ENCODE measurements around the gene CHAC1.
"Not testable (repeated sequence)": the region's sequence is repeated elsewhere in the genome, so short reads cannot be mapped to it uniquely, and the experiment has no call there.

Gene CHAC1

DNA sequence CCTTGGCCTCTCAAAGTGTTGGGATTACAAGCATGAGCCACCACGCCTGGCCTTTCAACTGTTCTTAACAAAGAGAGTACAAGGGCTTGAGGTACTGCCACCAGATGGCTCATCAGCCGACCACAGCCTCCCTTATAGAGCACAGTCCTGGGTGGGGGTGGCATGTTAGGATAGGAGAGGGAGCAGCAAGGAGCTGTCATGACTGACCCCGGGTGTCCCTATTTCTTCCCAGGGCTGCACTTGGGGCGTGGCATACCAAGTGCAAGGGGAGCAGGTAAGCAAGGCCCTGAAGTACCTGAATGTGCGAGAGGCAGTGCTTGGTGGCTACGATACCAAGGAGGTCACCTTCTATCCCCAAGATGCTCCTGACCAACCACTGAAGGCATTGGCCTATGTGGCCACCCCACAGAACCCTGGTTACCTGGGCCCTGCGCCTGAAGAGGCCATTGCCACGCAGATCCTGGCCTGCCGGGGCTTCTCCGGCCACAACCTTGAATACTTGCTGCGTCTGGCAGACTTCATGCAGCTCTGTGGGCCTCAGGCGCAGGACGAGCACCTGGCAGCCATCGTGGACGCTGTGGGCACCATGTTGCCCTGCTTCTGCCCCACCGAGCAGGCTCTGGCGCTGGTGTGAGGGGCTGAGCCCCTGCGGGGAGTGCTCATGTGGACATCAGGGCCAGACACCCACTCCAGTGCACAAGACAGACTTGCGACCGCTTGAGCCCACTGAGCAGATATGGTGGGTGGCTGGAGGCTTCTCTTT lies 2.1 kb downstream of the CHAC1 start:
- in situ Hi-C loops (cut with MboI; ENCODE audit: low sequenced_read_pairs): no loop called here

DNA sequence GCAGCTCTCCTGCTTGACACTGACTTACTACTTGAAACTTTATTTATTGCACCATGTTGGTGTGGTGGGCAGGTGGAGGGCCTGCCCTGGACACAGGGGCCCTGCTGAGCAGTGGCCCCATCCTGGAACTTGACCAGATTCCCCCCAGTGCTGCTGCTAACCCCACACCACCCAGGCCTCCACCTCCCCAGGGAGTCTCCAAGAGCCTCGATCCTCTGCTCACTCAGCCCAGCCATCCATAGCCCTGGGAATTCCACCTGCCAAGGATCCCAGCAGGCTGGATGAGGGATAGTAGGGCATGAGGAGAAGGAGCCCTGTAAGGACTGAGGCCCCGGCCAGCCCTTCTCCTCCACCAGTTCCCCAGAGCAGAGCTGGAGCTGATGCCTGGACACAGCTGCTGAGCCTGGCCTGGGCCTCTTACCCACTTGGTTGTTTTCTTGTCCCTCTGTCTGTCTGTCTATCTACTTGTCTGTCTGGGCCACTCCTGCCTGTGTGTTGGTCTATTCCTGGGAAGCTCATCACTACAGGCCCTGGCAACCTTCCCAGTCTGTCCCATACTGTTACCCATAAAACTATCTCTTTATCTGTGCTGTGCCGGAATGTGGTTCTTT lies 2.8 kb downstream of the CHAC1 start:
- in situ Hi-C loops (cut with MboI; ENCODE audit: low sequenced_read_pairs): no loop called here

DNA sequence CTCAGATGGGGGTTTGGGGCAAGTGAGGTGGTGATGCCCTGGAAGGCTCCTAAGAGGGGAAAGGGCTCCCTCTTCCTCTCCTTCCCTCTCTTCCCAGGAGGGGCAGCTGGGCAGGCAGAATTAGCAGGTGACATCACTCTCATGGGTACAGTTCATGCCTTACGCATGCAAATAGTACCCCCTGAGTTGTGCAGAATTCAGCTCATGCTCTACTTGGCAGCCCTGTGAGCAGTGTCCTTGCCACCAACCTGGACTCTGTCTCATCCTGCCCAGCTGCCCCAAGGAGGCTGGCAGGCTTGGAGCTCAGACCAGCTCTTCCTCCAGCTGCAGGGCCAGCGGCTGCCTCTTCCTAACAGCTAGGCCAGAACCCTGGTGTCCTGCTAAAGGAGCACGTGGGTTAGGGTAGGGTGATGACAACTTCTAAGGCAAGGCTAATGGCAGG lies 3.3 kb downstream of the CHAC1 start:
- in situ Hi-C loops (cut with MboI; ENCODE audit: low sequenced_read_pairs): no loop called here

DNA sequence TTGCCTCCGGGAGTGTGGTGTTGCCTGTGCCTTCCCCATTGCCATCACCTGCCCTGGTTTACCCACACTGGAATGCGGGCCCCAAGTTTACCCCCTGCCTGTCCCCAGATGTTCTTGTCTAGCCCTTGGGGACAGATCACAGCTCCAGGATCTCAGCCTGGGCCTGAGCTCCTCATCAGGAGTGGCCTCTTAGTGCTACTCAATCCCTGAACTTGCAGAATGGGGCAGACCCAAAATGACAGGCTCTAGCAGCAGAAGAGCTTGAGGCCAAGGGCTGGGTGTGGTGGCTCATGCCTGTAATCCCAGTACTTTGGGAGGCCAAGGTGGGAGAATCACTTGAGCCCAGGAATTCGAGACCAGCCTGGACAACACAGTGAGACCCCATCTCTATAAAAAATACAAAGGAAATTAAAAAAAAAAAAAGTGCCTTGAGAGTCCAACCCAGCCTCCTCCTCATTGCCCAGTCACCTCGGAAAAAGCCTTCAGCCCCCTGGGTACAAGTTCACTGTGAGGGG lies 3.8 kb downstream of the CHAC1 start:
- in situ Hi-C loops (cut with MboI; ENCODE audit: low sequenced_read_pairs): no loop called here

DNA sequence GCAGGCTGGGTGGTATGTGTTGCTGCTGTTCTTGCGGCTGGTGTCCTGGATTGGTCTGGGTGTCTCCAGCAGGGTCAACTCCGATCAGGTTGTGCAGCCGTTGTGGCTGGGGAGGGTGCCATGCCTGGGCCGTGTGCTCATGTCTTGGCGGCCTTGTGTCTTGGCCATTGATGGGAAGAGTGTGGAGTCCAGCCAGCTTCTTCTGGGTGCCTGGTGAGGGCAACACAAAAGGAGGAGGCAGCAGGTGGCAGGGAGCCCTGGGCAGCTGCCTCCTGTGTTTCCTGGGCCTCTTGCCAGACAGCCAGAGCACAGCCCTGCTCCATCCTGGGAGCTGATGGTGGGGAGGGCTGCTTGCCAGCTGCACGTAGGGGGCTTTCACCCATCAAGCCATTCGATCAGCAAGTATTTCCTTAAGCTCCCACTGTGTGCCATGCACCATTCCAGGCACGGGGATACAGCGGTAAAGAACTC lies 4.3 kb downstream of the CHAC1 start:
- in situ Hi-C loops (cut with MboI; ENCODE audit: low sequenced_read_pairs): no loop called here

DNA sequence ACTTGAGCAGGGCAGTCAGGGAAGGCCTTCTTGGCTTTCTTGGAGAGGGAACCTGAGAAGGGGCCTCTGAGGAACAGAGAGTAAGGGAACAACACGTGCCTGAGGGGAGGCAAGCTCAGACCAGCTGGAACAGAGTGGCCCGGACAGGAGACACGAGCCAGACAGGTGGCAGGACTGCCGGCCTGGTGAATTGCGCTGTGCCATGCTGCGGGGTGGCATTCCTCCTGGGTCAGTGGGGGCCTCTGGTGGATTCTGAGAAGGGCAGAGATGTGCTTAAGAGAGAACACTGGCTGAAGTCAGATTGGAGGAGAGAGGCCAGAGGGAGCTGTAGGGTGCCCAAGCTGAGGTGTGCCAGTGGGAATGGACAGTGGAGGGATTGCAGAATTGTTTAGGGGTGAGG lies 4.9 kb downstream of the CHAC1 start:
- in situ Hi-C loops (cut with MboI; ENCODE audit: low sequenced_read_pairs): no loop called here

DNA sequence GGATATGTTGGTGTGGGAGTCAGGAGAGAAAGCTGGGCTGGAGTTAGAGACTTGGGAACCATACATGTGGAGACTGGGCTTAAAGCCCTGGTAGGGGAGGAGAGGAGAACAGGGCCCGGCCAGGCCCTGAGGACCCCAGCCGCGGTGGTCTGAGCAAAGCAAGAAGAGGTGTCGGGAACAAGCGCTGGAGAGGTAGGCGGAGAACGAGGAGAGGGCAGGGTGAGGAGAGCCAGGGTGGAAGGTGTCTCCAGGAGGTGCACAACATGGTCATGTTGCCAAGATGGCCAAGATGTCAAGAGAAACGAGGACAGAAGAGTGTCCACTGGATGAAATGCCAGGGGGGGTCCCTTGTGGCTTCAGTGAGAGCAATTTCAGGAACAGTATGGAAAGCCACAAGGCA lies 5.5 kb downstream of the CHAC1 start:
- in situ Hi-C loops (cut with MboI; ENCODE audit: low sequenced_read_pairs): no loop called here

DNA sequence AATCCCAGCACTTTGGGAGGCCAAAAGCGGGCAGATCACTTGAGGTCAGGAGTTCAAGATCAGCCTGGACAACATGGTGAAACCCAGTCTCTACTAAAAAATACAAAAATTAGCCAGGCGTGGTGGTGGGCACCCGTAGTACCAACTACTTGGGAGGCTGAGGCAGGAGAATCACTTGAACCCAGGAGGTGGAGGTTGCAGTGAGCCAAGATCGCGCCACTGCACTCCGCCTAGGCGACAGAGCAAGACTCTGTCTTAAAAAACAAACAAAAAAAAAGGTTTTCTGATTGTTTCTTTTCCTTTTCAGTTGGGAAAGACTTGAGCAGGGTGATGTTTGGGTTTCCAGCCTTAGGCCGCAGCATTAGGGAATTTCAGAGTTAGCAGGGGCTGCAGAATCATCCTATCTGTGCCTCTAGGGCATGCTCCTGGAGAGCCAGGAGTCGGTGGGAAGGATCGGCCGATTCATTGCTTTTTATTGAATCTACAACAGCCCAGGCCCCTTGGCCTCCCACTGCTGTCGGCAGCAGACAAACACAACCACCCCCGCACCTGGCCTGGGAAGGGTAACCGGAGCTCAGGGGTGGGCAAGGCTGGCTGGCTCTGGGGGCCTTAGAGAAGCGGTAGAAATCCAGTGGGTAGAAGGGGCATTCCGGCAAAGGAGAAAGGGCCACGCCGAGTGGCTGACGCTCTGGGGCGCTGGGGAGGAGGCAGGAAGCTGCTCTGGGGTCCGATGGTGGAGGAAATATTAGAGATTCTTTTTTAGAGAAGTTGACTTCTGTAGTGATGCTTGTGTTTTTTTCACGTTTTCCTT lies 6.3 kb downstream of the CHAC1 start:
- in situ Hi-C loops (cut with MboI; ENCODE audit: low sequenced_read_pairs): no loop called here

DNA sequence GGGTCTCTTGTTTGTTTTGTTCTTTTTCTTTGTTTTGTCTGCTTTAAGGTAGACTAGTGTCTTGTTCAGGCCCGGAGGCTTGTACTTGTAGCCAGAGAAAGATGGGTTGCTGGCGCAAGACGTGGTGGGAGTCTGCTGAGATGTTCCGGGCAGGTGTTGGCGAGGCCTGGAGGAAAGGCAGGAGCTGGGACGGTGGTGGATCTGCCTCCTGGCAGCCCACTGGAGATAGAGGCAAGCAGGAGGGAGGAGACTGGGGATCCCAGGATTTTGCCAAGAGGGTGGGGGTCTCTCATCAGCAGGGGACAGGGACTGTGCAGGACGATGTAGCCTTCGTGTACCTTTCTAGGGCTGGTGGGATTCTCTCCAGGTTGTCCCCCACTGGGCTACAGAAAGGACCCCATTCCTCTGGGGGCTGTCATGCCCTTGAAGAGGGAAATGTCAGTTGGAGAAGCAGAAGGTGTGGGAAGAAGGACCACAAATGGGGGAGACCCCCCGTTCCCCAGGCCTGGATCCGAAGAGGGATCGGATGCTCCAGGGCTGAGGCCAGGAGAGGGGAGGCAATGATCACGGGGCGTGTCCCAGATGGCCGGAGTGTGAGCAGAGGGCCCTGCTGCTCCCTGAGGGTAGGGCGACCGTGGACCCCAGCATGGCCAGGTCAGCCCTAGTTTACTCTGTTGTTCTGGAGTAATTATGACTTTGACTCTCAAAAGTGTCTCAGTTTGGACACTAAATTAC lies 7.0 kb downstream of the CHAC1 start:
- in situ Hi-C loops (cut with MboI; ENCODE audit: low sequenced_read_pairs): no loop called here

DNA sequence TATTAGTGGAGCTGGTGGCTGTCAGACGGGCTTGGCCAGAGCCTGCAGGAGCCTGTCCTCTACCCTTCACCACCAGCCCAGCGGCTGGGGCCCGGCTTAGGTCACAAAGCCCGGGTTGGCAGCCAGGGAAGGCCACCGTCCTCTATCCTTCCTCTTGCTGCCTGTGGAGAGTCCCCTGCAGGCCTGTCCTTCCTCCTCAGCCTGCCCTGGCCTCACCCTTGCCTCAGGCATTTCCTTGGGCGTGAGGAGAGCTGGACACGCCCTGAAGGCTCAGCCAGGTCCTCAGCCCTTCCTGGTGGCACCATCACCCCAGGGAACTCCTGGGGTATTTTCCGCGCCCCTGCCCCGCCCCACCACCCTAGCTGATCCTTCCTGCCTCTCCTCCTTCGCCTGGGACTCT lies 7.7 kb downstream of the CHAC1 start:
- in situ Hi-C loops (cut with MboI; ENCODE audit: low sequenced_read_pairs): no loop called here

DNA sequence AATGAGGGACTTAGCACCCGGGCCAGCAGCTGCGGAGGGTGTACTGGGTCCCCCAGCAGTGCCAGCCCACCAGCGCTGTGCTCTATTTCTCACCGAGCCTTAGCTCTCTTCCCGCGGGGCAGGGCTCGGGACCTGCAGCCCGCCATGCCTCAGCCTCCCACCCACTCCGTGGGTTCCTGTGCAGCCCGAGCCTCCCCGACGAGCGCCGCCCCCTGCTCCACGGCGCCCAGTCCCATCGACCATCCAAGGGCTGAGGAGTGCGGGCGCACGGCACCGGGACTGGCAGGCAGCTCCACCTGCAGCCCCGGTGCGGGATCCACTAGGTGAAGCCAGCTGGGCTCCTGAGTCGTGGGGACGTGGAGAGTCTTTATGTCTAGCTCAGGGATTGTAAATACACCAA lies 8.5 kb downstream of the CHAC1 start:
- in situ Hi-C loops (cut with MboI; ENCODE audit: low sequenced_read_pairs): not testable (repeated sequence)

DNA sequence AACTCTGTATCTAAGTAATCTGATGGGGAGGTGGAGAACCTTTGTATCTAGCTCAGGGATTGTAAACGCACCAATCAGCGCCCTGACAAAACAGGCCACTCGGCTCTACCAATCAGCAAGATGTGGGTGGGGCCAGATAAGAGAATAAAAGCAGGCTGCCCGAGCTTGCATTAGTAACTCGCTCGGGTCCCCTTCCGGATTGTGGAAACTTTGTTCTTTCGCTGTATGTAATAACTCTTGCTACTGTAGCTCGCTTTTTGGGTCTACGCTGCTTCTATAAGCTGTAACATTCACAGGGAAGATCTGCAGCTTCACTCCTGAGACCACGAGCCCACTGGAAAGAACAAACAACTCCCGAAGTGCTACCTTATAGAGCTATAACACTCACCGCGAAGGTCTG lies 9.0 kb downstream of the CHAC1 start:
- in situ Hi-C loops (cut with MboI; ENCODE audit: low sequenced_read_pairs): not testable (repeated sequence)

DNA sequence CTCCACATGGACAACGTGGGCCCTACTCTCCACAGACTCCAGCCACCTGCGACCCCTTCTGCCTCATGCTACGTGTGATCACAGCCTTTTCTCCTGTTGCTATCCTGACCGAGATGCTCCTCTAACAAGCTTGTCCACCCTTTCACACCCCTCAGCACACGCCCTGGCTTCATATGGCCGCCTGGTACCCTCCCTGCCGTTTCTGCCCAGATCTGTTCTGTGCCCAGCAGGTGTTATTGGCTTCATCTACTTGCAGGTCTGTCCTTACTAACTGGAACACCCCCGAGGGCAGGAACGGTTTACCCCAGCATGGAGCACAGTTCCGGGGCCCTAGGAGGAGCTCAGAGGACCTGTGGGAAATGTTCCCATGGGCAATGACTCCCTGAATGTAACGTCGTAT lies 9.9 kb downstream of the CHAC1 start:
- in situ Hi-C loops (cut with MboI; ENCODE audit: low sequenced_read_pairs): no loop called here

DNA sequence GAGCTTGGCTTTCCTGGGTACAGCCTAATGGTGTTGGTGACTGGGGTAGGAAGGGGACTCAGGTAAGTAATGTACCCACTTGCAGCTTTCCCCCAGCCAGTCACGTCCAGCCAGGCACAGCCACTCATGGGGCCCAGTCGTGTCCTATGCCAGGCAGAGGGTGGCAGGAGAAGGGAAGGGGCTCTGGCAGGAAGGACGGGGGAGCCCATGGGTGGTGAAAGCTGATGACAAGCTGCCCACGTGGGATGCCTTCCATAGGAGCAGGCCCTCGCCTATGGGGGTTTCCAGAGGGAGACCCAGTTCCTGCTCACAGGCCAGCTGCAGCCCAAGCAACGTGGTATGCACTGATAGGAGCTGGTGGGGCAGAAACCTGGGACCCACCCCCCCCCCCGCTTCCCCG lies 10.7 kb downstream of the CHAC1 start:
- in situ Hi-C loops (cut with MboI; ENCODE audit: low sequenced_read_pairs): no loop called here

DNA sequence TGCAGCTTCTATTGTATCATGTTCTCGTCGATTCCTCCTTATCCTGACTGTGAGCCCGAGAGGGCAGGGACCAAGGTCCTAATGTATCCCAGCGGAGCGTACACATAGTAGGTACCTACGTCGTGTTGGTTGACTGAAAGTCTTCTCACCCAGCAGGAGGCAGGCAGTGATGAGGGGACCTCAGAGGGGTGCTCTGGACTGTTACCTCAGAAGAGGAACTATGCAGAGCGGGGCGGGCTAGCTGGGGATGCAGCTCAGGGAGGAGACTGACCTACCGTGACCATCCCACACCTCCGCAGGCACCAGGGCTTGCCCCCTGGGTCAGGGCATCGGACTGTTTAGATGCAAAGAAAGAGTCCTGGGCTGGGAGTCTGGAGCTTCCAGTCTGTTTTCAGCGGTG lies 11.4 kb downstream of the CHAC1 start:
- in situ Hi-C loops (cut with MboI; ENCODE audit: low sequenced_read_pairs): no loop called here

DNA sequence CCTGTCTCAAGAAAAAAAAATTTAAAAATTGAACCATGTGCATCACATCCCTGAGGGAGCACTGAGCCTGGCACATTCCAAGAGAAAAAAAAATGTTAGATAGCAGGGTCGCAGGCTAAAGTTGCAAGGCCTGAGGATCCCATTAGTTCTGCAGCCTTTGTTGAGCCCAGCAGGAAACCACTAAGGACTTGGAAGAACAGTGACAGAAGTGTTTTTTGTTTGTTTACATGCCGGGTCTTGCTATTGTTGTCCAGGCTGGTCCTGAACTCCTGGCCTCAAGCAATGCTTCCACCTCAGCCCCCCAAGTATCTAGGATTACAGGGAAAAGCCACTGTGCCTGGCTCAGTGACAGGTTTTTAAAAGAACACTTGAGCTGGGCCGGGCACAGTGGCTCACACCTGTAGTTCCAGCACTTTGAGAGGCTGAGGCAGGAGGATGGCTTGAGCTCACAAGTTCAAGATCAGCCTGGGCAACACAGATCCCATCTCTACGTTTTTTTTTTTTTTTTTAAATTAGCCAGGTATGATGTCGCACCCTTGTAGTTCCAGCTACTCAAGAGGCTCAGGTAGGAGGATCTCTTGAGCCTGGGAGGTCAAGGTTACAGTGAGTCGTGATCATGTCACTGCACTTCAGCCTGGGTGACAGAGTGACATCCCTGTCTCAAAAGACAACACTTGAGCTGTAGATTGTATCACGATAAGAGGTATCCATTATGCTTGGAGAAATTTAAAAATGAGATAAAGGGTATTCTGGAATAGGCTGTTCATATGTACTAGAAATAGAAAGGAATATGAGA lies 15.2 kb downstream of the CHAC1 start:
- in situ Hi-C loops (cut with MboI; ENCODE audit: low sequenced_read_pairs): no loop called here

DNA sequence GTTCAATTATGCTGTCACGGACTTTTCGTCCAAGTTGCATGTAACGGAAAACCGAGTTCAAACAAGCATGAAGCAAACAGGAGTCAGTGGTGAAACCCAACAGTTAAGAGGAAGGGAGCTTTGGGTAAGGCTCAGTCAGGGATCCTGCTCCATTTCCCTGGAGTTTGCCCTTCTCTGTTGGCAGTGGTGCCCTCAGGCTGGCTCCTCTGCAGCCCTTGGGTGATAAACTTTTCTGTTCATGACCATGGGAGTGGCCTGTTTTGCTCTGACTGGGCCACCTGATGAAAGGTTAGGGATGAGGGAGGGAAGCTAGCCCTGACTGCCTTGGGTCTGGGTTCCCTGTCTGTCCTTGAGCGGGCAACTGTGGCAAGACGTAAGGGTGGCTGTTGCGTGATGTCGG lies 16.1 kb downstream of the CHAC1 start:
- in situ Hi-C loops (cut with MboI; ENCODE audit: low sequenced_read_pairs): no loop called here

DNA sequence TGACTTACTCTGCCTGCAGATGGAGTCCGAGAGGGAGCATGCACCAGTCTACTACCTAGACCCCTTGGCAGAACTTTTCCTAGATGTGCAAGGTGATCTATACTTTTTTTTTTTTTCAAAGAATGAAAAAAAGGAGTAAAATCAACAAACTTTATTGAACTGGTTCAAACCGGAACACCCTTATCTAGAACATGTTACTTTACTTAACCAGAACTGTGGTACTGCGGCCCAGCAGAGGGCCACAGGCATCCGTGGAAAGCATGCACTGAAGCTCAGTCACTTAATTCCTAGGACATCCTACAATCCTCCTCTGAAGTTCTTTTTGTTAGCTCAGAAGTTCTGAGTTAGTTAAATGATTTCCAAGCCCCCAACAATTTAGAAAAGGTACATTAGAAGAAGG lies 21.6 kb downstream of the CHAC1 start:
- in situ Hi-C loops (cut with MboI; ENCODE audit: low sequenced_read_pairs): no loop called here

DNA sequence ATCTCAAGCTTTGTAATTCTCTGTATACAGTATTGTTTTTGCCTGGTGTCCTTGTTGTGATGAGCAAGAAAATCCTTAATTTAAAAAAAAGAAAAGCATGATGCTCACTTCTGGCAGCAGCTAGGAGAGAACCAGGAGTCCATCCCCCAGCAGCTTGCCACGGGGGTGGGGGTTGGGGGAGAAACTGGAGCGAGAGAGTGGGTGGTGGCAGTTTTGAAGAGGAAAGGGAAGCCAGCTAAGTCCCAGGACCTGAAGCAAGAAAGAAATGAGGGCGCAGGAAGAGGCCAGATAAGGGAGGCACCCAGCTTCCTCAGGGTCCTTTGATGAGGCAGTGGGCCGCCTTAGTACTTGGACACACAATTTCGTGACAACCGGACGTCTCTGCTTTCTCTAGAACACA lies 23.5 kb downstream of the CHAC1 start:
- in situ Hi-C loops (cut with MboI; ENCODE audit: low sequenced_read_pairs): no loop called here

DNA sequence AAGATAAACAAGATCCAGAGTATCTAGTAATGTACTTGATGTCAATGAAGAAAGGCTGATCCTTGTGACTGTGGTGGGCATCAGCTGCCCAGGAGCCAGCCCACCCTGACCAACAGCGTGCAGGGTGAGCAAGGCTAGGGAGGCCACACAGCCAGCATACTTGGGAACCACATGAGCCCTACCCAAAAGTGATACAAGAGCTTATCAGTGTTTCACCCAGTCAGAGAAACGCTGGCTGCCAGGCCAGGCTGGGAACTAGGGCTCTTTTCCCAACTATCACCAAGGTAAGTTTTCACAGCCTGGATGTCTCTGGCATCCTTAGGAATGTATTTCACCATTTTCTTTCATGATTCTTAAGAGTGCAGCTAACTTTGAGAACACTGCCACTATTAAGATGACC lies 24.9 kb downstream of the CHAC1 start:
- in situ Hi-C loops (cut with MboI; ENCODE audit: low sequenced_read_pairs): no loop called here
